Measurements from ENCODE around the gene ELMO3. TPM values are rescaled to one million over a fixed set of nuclear protein-coding genes. Genes with fewer than 3 reads are reported as not detected.

ELMO3 gene
- total and polyA plus RNA-seq, 2 of the 13 experiments (the other 11 are each of a cell fraction or from before 2014, with no cell fraction given): 2.6 to 4.0 TPM

- TF ChIP-seq, protein P1, sequence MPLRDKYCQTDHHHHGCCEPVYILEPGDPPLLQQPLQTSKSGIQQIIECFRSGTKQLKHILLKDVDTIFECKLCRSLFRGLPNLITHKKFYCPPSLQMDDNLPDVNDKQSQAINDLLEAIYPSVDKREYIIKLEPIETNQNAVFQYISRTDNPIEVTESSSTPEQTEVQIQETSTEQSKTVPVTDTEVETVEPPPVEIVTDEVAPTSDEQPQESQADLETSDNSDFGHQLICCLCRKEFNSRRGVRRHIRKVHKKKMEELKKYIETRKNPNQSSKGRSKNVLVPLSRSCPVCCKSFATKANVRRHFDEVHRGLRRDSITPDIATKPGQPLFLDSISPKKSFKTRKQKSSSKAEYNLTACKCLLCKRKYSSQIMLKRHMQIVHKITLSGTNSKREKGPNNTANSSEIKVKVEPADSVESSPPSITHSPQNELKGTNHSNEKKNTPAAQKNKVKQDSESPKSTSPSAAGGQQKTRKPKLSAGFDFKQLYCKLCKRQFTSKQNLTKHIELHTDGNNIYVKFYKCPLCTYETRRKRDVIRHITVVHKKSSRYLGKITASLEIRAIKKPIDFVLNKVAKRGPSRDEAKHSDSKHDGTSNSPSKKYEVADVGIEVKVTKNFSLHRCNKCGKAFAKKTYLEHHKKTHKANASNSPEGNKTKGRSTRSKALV (CRISPR knock-in tag; IDR thresholded peaks at IDR 0.05): 0 out of 2 replicates have a peak, but pooled peaks have one; percentile 37
- TF ChIP-seq MATR3 (CRISPR knock-in tag; IDR thresholded peaks at IDR 0.05): no peak
- TF ChIP-seq, protein P2, sequence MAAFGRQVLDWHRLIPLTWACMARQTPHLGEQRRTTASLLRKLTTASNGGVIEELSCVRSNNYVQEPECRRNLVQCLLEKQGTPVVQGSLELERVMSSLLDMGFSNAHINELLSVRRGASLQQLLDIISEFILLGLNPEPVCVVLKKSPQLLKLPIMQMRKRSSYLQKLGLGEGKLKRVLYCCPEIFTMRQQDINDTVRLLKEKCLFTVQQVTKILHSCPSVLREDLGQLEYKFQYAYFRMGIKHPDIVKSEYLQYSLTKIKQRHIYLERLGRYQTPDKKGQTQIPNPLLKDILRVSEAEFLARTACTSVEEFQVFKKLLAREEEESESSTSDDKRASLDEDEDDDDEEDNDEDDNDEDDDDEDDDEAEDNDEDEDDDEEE (CRISPR knock-in tag; IDR thresholded peaks at IDR 0.05): 0 out of 2 replicates have a peak, but pooled peaks have one; percentile 47
- no peak for TF ChIP-seq ZNF234 (CRISPR knock-in tag; conservative IDR thresholded peaks at IDR 0.05)
- TF ChIP-seq, protein P3, sequence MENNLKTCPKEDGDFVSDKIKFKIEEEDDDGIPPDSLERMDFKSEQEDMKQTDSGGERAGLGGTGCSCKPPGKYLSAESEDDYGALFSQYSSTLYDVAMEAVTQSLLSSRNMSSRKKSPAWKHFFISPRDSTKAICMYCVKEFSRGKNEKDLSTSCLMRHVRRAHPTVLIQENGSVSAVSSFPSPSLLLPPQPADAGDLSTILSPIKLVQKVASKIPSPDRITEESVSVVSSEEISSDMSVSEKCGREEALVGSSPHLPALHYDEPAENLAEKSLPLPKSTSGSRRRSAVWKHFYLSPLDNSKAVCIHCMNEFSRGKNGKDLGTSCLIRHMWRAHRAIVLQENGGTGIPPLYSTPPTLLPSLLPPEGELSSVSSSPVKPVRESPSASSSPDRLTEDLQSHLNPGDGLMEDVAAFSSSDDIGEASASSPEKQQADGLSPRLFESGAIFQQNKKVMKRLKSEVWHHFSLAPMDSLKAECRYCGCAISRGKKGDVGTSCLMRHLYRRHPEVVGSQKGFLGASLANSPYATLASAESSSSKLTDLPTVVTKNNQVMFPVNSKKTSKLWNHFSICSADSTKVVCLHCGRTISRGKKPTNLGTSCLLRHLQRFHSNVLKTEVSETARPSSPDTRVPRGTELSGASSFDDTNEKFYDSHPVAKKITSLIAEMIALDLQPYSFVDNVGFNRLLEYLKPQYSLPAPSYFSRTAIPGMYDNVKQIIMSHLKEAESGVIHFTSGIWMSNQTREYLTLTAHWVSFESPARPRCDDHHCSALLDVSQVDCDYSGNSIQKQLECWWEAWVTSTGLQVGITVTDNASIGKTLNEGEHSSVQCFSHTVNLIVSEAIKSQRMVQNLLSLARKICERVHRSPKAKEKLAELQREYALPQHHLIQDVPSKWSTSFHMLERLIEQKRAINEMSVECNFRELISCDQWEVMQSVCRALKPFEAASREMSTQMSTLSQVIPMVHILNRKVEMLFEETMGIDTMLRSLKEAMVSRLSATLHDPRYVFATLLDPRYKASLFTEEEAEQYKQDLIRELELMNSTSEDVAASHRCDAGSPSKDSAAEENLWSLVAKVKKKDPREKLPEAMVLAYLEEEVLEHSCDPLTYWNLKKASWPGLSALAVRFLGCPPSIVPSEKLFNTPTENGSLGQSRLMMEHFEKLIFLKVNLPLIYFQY (CRISPR knock-in tag; IDR thresholded peaks at IDR 0.05; ENCODE audit: borderline replicate concordance): no peak
- TF ChIP-seq, protein P4, sequence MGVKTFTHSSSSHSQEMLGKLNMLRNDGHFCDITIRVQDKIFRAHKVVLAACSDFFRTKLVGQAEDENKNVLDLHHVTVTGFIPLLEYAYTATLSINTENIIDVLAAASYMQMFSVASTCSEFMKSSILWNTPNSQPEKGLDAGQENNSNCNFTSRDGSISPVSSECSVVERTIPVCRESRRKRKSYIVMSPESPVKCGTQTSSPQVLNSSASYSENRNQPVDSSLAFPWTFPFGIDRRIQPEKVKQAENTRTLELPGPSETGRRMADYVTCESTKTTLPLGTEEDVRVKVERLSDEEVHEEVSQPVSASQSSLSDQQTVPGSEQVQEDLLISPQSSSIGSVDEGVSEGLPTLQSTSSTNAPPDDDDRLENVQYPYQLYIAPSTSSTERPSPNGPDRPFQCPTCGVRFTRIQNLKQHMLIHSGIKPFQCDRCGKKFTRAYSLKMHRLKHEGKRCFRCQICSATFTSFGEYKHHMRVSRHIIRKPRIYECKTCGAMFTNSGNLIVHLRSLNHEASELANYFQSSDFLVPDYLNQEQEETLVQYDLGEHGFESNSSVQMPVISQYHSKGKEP (CRISPR knock-in tag; IDR thresholded peaks at IDR 0.05): no peak
- TF ChIP-seq SRSF1 (optimal IDR thresholded peaks at IDR 0.05; ENCODE audit: low read depth, low read length): no peak
- TF ChIP-seq CREB3 (CRISPR knock-in tag; IDR thresholded peaks at IDR 0.05): no peak
- 0 out of 2 replicates have a peak, but pooled peaks have one; percentile 28 for TF ChIP-seq ZFX (CRISPR knock-in tag; IDR thresholded peaks at IDR 0.05; ENCODE audit: low read depth)
- TF ChIP-seq EED (CRISPR knock-in tag; IDR thresholded peaks at IDR 0.05): peak; percentile 74; the same call in 1 of the 2 replicates
- no peak for TF ChIP-seq MEIS1 (CRISPR knock-in tag; IDR thresholded peaks at IDR 0.05; ENCODE audit: borderline replicate concordance)
- no peak for TF ChIP-seq ZBTB37 (CRISPR knock-in tag; IDR thresholded peaks at IDR 0.05)
- TF ChIP-seq ZNF24 (IDR thresholded peaks at IDR 0.05): no peak
- TF ChIP-seq ZNF367 (CRISPR knock-in tag; IDR thresholded peaks at IDR 0.05; ENCODE audit: borderline replicate concordance): no peak
- TF ChIP-seq EP300 (IDR thresholded peaks at IDR 0.05; ENCODE audit: low read depth in 2 of 2, low read length in 2 of 2): no peak
- no peak for TF ChIP-seq EP300 (CRISPR knock-in tag; IDR thresholded peaks at IDR 0.05; ENCODE audit: borderline replicate concordance)
- no peak for TF ChIP-seq ZNF563 (CRISPR knock-in tag; IDR thresholded peaks at IDR 0.05)
These were observed 50.5 kb downstream of the ELMO3 start (continued) for GRCh38 chr16:67249178-67250044.

Data from HepG2 (cell line).